Measurements from ENCODE around the gene FRY. TPM values are rescaled to one million over a fixed set of nuclear protein-coding genes. Genes with fewer than 3 reads are reported as not detected.

FRY gene
- polyA plus RNA-seq, 10 donors, result 36.0 to 56.3 (median 45.9) TPM

DNA sequence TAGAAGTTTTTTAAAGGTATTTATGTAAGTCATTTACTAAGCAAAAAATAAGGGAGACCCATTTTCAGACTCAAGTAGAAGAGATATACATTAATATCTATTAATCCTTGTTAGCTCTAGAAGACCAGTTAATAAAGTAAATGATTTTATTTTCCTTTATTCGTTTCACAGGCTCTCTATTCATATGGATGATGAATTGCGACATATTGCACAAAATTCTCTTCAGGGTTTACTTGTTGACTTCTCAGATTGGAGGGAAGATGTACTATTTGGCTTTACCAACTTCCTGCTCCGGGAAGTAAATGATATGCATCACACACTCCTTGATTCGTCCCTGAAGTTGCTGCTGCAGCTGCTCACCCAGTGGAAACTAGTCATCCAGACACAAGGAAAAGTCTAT is 139.3 kb downstream of the FRY start:
- no peak for DNase-seq

DNA sequence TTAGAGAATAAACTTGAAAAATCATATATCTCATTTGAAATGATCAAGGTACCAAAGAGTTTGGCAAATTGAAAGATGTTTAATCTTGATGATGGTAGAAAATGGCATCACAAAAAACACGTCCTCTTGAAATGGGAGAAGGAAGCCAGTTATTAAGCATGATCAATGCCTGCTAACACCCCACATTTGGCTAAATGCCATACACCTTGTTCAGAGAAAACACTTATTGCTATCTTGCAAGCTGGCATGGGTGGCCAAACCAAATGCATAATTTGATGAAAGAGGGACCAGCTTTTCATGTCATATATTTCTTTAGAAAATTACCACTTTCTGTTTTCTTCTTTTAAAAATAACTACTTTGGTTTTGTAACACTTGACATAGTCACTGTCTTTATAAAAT is 142.3 kb downstream of the FRY start:
- DNase-seq, result no peak

DNA sequence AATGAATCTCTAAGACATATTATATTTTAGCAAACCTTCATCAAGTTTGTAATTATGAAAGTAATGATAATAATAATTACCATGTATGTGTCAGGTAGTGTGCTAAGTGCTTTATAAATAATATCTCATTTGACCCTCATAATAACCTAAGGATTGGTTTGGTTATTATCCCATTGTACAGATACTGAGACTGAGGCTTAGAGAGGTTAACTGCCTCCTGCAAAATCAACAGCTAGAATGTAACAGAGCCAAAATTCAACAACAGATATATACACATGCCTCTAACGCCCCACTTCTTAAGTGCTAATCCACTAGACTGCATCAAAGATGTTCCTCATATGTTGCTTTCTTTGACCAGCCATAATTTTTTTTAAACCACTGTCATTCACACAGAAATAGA is 142.8 kb downstream of the FRY start:
- DNase-seq, result no peak

DNA sequence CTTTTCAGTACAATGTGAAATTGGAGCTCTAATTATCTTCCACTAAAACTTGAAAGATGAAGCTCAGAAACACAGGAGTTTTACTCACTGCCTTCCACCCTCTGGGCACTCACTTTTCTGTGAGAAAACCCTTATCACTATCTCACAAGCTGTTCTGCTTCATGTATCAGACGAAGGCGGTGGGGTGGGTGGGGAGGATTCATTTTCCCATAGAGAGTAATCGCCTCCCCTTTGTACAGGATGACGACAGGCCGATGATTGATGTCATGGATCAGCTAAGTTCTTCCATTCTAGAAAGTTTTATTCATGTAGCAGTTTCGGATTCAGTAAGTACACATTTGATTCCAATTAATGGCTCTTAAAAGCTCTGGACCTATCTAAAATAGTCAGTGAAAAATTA is 143.7 kb downstream of the FRY start:
- DNase-seq, result no peak

DNA sequence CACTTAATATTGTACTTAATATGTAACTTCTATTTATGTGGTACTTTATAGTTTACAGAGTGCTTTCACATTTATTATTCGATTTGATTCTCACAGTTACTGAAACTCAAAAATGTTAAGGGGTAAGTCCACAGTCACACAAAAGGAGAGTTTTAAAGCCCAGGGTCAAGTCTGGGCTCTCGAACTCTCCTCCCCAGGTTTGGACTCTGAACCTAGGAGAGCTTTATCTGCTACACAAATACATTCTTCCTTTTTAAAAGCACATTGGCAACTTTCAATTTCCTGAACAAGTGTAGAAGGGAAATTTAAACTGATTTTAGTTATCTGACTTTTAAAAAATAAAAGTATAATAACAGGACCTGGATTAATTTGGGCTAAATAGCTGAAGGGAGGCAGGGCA is 144.4 kb downstream of the FRY start:
- DNase-seq, result no peak

DNA sequence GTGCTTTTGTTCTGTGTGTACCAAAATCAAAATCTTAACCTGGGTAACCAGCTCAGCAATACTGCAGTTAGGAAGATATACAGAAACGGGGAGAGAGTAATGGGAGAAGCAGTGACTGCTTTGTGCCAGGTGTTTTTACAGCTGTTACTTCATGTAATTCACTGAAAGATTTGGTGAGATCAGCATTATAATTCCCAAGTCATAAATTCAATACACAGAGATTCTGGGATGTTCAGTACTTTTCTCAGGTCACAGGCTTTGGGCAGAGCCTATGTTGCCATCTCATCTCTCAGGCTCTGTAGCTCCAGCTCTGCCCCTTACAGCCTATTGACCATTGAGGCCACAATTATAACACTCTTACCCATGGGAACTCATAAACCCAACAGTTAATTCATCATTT is 145.1 kb downstream of the FRY start:
- DNase-seq, result no peak

DNA sequence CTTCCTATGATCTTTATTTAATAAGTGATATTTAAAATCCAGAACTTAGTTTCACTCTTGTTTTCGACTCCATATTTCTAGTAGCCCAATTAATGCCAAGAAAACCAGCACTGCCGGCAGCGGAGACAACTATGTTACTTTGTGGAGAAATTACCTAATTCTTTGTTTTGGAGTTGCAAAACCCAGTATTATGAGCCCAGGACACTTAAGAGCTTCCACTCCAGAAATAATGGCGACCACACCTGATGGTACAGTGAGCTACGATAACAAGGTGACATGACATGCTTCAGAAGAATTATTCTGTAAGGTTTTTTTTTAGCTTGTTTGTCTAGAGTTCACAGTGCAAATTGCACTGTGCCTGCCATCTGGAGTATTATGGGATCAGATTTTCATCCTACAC is 147.2 kb downstream of the FRY start:
- no peak for DNase-seq

DNA sequence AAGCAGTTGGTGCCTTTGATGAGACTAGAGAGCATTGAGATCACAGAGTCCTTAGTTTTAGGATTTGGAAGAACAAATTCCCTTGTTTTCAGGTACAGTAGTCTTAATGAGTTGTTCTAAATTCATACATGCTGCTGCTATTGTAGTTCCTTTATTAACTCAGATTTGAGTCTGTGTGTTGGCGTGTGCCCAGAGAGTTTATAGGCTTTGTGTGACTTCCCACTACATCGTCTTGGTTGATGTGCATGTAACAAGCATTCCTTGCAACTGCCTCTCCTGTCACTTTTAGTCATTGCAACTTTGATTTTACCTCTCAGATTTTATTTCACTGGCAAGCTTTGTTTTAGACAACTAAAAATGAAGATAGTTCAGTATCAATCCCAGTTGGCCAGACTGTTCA is 148.1 kb downstream of the FRY start:
- DNase-seq, result no peak

DNA sequence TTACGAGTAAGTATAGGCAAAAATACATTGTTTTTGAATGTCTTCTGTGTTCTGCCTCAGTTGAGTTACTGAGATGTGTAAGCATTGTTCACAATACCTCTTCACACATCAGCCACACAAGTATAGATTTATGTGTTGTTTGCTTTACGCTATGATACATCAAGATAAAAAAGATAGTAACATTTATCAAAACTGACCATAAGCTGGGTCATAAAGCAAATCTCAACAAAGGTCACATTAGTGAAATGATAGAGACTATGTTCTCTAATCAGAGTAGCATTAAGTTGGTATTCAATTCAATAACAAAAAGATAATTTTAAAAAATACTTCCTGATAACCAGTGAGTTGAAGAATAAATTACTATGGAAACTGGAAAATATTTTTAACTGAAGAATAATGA is 156.1 kb downstream of the FRY start:
- DNase-seq, result no peak

DNA sequence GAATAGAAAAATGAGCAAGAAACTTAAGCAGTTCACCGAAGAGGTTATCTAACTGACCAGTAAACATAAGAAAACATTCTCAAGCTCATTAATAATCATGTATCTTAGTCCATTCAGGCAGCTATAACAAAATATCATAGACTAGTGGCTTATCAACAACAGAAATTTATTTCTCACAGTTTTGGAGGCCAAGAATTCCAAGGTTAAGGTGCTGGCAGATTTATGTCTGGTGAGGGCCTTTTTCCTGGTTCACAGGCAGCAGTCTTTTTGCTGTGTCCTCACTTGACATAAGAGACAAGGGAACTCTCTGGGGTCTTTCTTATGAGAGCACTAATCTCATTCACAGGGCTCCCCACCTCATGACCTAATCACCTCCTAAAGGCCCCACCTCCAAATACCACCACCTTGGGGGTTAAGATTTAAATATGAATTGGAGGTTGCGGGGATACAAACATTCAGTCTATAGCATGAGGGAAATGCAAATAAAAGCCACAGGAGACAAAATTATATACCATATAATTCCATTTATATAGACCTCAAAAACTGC is 160.0 kb downstream of the FRY start:
- no peak for DNase-seq

DNA sequence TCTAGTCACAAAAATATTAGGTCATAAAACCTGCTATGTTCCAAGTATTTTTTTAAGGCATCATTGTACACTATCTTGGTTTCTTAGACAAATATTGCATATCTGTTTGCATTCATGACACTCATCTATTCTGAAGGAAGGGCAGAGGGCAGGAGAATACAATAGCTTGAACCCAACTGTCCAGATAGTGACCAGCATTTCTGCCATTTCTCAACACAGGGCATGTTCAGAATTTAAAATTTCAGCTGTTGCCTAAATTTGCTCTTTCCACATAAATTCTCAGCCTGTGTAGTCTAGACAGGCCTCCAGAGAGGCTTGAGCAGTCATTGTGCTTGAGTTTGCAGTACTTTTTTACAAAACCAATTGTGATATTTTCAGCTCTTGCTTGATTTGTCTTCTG is 164.1 kb downstream of the FRY start:
- no peak for DNase-seq

DNA sequence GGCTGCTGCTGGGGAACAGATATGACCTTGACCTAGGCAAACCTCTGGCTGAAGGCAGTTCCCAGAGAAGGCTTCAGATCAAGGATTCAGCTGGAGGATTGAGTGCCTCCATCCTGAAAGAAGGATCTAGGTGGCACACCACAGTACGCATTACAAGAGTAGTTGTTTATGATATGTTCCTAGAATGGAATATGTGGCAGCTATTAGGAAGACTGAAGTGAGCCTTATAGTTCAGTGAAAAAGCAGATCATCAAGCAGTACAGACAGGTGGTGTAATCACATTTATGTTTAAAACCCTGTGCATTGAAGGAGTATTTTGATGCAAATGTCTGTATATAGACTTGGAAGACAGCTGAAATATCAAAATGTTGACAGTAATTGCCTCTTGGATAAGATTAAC is 167.6 kb downstream of the FRY start:
- DNase-seq, result no peak

DNA sequence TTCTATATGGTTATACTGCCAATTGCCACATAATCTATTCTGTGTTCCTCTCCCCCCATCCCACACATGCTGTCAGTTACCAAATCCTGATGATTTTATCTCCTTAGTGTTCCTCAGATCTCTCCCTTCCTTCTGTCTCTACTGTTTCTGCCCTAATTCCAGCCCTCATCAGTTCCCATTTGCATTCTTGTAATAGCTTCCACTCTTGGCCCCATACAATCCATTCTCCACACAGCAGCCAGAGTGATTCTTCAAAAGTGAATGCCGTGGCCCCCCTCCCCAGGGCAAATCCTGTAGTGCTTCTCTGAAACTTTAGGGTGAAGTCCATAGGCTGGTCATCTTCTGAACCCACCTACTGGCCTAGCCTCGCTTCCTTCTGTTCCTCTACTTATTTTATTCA is 169.2 kb downstream of the FRY start:
- DNase-seq, result no peak

DNA sequence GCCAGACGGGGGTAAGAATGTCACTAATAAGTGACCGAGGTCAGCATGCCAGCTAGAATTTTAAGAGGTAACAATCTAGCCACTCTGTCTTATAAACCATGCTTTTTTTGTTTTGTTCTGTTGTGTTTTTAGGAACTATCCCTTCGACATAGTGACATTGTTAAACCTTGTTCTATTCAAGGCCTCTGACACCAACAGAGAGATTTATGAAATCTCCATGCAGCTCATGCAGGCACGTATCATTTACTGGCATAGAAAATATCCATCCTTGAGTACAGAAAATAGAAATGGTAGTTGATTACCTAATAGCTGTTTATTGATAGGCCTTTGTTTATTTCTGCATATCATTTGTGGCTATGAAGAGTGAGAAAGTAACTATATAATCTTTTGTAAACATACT is 170.2 kb downstream of the FRY start:
- DNase-seq, result no peak

DNA sequence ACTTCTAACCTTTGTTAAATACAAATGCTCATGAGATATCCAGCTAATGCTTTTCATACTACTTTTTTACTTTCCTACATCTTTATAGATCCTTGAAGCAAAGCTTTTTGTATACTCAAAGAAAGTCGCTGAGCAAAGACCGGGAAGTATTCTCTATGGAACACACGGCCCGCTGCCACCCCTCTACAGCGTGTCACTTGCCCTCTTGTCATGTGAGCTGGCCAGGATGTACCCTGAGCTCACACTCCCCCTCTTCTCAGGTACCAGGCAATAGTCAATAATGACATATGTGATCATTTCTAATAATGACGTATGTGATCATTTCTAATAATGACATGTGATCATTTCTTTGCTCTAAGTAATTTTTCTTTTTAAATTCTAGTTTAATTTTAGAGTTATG is 170.7 kb downstream of the FRY start:
- DNase-seq, result no peak

DNA sequence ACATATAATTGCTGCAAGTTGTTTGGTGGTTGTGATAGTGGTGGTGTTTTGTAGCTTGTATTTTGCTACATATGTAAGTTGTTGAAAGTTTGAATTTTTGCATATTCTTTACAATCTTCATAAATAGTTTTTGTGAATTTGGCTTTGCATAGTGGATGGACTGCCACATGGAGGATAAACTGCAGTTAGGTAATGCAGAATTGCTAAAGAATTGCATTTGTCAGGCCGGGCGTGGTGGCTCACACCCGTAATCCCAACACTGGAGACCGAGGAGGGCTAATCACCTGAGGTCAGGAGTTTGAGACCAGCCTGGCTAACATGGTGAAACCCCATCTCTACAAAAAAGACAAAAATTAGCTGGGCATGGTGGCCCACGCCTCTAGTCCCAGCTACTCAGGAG is 171.6 kb downstream of the FRY start:
- DNase-seq, result no peak

DNA sequence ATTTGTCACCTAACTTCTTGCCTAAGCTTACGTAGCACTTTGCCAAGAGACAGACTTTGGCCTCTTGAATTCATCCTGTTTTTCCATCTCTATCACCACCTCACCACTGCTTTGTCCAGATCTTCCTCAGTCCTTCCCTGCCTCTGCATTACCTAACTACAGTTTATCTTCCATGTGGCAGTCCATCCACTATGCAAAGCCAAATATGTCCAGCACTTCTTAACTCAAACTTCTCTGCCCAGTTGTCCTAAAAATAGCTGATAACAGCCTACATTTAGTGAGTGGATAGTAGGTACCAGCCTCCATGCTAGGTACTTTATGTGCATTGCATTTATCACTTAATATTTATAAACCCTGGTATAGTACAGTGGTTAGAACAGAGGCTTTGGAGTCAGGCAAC is 172.2 kb downstream of the FRY start:
- DNase-seq, result no peak

DNA sequence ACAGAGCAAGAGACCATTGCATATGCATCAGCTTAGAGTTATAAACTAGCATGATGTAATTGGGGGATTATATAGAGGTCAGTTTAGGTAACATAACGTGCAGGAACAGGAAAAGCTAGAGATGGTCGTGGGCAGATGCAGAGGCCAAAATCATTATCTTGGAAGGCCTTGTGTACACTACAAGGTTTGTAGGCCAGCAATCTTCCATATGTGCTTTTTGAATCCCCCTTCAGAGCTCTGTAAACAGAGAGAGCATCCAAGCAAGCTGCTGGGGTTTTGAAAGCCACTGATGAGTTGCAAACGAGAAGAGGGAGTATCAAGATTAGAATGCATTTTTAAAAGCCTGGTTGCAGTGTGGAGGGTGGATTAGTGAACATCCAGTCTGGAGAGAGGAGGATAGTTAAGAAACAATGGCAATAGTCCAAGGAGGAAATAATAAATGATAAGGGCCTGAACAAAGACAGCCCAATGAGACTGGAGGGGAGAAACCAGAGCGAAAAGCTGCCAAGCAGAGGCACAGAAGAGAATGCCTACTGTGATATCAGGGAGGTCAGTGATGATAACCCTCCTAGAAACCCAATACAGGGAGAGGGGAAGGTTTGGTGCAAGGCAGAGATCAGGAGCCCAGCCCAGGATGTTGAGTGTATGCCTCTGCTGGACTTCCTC is 174.0 kb downstream of the FRY start:
- DNase-seq, result no peak

DNA sequence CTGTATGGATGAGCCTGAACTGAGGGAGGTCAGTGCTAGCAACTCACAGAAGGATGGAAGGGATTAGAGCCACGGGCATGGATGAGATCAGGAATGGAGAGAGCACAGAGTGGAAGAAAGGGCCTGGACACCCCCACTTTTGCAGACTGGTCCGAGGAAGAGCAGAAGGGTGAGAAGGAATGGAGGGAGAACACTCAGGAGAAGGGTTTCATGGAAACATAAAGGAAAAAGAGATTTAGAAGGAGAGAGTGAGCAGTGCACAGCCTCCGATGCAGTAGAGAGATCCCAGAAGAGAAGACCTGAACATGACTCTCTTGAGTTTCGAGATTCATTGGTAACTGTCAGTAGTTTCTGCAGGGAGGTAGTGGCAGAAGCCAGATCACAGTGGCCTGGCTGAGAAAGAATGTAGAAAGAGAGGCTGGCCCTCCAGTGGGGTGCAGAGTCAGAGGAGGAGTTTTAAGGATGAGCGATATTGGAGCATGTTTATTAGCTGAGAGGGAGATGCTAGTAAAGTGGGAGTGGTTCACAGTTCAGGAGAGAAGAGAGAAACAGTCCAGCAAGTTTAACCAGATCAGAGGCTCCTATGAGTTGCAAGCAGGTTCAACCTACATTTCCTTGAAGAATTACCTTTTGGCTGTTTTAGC is 174.6 kb downstream of the FRY start:
- DNase-seq, result no peak

DNA sequence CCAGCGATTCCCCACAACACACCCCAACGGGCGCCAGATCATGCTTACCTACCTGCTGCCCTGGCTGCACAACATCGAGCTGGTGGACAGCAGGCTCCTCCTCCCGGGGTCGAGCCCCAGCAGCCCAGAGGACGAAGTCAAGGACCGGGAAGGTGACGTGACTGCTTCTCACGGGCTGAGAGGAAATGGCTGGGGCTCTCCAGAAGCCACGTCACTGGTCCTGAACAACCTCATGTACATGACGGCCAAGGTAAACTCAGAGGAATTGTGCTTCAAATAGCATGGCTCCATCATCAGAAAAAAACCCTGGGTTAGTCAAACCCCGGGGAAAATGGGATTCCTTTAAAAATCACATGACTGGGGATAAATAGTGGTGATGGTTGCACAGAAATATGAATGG is 177.3 kb downstream of the FRY start:
- no peak for DNase-seq

DNA sequence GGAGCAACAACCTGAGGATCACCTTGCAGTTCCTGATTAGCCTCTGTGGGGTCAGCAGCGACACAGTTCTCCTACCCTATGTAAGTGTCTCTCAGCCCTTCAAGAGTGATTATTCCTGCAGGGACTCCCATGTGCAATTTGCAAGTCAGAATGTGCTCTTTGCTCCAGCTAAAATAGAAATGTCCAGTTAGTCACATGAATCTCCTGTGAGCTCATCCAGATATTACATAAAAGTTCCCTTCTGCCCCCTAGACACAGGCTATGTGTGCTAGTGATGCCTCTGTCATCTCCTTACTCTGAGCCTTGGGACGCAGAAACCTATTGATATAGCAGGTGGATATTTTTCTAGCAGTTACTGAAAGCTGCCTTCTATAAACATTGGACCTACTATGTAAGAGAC is 178.1 kb downstream of the FRY start:
- no peak for DNase-seq

DNA sequence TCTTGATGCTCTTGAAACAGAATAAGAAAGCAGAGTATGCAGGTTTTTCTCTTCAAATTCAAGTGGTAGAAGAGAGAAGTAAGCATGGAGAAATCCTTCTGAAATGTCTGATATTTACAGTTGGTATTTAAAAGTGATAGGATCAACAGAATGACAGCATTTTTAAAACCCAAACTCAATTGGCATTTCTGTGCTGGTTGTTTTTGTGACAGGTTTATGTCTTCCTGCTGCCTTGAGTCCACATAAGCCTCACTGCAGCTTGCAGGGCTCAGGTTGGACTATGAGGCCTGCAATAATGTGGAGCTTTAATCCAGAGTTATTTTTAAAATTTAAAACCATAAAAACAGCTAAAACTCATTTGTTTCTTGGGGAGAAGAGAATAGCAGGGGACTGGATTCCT is 178.5 kb downstream of the FRY start:
- no peak for DNase-seq

DNA sequence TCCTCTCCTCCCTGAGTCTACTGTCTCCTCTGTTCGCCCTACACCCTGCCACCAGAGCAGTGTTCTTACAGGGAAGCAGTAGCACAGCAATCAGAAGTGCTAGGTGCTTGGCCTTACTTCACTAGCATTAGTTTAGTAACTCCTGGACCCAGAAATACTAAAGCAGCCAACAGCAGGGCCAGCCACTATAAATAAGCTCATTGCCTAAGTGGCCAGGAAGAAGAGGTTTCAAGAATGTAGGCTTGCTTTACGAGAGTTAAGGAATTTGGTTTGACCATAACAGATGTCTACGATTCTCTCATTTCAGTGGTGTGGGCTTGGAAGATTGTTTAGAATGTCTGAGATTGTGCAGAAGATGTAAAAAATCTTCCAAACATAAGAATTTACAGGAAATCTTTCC is 180.2 kb downstream of the FRY start:
- peak in 1 of 3 donors; percentile 69 for DNase-seq

DNA sequence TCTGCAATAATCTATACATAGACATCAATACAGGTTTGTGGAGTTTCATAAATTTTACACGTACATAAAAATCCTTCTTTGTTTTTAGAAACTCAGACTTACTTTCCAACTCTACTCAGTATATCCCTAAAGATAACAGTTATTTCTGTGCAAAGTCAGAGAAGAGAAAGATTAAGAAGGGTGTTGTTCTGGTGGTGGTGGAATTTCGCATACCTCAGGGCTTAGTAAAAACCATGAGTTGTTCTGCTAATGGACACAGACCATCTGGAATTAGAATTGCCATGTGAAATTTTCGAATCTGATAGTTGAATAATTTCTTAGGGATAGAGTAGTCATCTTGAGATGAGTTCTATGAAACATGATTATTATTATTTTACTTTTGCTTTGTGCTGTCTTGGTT is 180.8 kb downstream of the FRY start:
- DNase-seq, result peak in 1 of 3 donors; percentile 44
